ENCODE measurements around the gene SLC24A3.

- TF ChIP-seq EZH2 (IDR thresholded peaks at IDR 0.05; ENCODE audit: insufficient read depth, poor library complexity, severe bottlenecking) (no peak), EZH2phosphoT487 (IDR thresholded peaks at IDR 0.05; ENCODE audit: insufficient read depth, low read depth) (no peak)
Measured at GRCh38 chr20:19757487-19758132, 545.2 kb downstream of the SLC24A3 start.
